NCI-H146 treated with DMSO at 0.1 percent for 48 hours (cell line): ENCODE data around the gene ELOA.
"Not testable (repeated sequence)": the region's sequence is repeated elsewhere in the genome, so short reads cannot be mapped to it uniquely, and the experiment has no call there.

ENCODE experiments used
- DNase-seq: peaks from one replicate; lab custom pipeline; 2025; ENCODE audit not compliant: unreplicated experiment; lab: John Stamatoyannopoulos, UW

The ELOA gene

DNA sequence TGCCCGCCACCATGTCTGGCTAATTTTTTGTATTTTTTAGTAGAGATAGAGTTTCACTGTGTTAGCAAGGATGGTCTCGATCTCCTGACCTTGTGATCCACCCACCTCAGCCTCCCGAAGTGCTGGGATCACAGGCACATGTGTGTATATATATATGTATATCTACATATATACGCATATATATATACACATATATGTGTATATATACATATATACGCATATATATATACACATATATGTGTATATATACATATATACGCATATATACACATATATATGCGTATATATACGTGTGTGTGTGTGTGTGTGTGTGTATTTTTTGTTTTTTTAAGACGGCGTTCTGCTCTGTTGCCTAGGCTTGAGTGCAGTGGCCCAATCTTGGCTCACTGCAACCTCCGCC is 39.9 kb downstream of the ELOA start:
- DNase-seq = not testable (repeated sequence)

DNA sequence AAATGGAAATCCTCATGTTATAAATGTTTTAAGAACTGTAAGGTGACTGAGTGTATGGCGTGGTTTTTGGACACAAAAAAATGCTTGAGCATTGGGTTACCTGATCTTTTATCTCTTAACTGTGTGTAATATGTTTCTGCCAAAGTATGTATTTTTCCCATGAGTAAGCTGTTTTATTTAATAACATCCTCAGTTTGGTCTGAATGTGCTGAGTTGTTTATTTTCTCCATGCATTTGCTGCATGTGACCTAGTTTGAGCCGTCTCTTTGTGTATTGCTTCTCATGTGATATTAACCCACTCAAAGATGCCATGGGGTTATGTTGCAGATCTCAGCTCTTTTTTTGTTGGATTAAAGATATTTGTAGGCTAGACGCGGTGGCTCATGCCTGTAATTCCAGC is 41.6 kb downstream of the ELOA start:
- DNase-seq = no peak

DNA sequence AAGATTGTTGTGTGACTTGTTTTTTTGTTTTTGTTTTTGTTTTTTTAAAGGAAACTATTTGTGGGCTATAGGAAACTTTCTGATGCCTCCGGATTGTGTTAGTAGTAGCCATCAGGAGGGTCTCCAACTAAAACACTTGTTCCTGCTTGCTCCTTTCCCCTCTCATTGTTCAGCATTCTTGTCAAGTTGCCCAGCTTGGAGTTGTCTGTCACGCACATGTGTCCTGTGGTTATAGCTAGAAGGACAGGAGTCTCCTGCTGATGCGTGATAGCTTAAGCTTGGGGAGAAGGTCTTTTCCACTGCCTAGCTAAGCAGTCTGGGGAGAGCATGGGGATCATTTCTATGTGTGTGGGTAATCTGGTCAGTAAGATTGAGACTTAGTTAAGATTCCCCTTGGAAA is 44.4 kb downstream of the ELOA start:
- DNase-seq = no peak

DNA sequence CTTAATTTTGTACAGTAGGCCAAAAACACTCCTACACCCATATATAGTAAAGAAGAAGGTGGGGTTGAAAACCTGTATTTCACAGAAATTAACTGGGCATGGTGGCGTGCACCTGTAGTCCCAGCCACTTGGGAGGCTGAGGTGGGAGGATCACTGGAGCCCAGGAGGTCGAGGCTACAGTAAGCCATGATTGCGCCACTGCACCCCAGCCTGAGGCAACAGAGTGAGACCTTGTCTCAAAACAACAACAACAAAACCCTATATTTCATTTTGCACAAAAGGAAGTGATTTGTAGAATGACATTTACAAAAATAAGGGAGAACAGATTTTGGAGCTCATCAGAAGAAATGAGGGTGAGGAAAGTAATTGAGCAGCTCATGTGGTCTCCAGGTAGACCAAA is 45.4 kb downstream of the ELOA start:
- no peak for DNase-seq

DNA sequence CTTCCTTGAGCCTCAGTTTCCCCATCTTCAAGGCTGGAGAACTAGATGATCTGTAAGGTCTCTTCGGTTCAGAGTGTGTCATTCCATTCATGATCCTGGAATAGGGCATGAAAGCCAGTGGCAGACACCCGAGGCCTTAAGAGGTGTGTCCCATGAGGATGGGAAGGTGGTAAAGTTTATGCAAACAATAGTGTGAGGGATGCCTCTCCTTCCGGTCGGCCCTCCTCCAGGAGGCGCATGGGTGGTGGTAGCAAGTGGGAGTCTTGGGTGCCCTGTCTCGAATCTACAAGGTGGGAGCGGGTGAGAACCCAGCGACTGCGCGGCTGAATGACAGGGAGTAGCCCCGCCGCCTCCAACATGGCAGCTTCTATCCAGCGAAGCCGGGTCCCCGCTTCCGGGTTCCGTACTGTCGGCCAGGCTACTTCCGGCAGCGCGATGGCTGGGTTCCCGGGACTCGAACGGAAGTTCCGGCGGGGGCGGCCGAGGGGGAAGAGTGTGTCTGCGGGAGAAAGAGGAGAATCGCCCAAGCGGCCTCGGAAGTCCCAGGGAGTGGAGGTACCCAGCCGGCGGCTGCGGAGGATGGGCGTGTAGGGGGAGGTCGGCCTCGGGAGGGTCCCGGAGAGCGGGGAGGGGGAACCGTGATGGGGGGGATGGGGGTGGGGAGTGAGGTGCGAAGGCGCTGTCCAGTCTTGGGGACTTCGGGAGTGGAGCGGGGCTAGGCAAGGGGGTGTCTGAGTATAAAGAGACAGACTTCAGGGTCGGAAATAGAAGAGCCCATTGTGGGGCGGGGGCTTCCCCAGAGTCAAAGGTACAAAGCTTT is 47.6 kb downstream of the ELOA start, which contains the start of gene LYPLA2:
TSS of gene LYPLA2 (plus strand) at position 450 of the 820 bp plus-strand sequence. CDS start 1,538 bp downstream, outside the sequence.
- DNase-seq = peak; percentile 42

DNA sequence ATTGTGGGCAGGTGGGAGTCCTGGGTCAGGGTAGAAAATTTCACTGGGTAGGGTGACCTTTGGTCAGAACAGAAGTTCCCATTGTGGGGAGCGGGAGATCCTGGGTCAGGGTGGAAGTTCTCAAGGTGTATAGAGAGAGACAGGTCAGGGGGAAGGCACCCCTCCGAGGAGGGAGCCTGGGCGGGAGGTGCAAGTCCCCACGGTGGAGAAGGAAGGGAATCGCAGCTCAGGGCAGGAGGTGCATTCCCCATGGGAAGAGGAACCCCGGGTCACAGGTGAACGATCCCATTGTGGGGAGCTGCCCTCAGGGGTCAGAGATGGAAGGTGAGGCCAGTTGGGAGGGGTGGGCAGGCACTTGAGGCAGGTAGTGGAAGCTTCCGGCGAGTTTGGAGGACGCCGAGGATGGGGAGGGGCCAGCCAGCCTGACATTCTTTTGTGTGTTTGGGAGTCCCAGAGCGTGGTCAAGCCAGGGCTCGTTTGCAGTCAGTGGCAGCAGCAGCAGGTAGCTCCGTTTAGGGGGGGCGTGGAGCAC is 48.3 kb downstream of the ELOA start:
- no peak for DNase-seq

DNA sequence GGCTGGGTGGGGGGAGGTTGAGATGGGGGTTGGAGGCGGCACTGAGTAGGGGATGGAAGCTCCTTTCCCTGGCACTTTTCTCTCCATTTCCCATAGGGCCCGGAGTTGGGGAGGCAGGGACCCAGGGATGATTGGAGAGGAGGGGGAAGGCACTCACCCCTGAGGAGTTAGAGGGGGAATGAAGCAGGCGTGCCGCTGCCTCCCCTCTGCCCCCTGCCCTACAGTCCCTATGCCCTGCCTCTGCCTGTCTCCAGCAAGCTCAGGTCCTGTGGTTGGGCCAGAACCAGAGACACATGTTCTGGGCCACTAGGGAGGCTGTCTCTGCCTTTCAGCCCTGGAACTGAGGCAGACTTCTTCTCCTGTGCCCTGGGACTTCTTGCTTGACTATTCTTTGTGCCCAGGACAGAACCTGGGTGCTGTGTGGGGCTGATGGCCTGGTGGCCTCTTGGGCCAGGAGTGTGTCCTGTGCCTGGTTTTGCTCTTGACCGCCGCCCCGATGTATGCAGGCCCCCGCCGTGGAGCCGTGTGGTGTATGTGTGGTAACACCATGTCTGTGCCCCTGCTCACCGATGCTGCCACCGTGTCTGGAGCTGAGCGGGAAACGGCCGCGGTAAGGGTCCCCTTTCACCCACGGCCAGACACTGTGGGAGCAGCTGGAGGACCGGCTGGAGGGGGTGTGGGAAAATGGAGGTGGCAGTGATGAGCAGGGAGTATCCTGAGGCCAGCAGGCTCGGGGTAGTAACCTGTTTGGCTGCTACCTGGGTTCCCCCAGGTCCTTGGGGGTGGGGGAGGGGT is 49.1 kb downstream of the ELOA start:
- no peak for DNase-seq

DNA sequence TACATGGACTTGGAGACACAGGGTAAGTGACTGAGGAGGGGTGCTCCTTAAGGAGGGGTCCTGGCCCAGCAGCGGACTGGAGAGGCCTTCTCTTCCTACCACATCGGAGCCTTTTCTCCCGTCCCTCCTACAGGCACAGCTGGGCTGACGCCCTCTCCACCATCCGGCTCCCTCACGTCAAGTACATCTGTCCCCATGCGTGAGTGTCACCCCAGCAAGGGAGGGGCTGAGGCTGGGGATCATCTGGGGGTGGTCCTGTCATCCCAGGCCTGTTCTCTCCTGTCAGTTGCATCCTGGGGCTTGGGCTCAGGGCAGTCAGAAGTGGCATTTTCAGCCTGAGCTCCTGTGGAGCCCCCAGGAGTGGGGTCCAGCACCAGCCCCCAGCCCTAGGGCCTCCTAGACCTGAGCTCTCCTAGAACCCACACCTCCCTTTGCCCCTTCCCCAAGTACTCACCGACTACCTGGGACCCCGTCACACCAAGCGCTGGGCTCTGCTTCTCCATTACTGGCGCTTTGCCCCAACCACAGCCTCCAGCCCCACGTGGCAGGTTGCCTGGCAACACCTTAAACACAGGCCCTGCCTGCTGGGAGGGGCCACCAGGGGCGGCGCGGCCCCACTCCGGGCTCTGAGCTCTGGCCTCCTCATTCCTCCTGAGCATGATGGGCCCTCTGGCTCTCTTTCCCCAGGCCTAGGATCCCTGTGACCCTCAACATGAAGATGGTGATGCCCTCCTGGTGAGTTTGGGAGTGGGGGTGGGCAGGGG is 49.9 kb downstream of the ELOA start:
- no peak for DNase-seq

DNA sequence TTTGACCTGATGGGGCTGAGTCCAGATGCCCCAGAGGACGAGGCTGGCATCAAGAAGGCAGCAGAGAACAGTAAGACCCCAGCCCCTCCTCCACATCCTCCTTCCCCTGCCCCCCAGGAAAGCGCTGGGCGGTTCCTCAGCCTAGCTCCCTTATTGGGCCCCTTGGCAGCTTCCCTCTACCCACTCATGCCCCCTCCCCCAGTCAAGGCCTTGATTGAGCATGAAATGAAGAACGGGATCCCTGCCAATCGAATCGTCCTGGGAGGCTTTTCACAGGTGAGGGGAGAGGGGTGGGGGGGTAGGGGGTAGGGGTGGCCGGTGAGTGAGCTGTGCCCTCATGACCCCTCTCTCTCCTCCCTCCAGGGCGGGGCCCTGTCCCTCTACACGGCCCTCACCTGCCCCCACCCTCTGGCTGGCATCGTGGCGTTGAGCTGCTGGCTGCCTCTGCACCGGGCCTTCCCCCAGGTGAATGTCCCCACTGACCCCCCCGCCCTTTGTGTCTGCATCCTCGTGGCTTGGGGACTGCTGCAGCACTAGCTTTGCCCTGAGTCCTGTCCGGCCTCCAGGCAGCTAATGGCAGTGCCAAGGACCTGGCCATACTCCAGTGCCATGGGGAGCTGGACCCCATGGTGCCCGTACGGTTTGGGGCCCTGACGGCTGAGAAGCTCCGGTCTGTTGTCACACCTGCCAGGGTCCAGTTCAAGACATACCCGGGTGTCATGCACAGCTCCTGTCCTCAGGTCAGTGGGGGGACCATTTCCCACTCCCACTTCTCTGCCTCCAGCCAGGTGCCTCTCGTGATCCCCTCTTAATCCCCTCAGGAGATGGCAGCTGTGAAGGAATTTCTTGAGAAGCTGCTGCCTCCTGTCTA is 50.8 kb downstream of the ELOA start:
- DNase-seq = no peak

DNA sequence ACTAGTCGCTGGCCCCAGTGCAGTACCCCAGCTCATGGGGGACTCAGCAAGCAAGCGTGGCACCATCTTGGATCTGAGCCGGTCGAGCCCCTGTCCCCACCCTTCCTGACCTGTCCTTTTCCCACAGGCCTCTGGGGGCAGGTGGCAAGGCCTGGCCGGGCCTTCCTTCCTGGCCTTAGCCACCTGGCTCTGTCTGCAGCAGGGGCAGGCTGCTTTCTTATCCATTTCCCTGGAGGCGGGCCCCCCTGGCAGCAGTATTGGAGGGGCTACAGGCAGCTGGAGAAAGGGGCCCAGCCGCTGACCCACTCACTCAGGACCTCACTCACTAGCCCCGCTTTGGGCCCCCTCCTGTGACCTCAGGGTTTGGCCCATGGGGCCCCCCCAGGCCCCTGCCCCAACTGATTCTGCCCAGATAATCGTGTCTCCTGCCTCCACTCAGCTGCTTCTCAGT is 51.5 kb downstream of the ELOA start:
- not testable (repeated sequence) for DNase-seq

DNA sequence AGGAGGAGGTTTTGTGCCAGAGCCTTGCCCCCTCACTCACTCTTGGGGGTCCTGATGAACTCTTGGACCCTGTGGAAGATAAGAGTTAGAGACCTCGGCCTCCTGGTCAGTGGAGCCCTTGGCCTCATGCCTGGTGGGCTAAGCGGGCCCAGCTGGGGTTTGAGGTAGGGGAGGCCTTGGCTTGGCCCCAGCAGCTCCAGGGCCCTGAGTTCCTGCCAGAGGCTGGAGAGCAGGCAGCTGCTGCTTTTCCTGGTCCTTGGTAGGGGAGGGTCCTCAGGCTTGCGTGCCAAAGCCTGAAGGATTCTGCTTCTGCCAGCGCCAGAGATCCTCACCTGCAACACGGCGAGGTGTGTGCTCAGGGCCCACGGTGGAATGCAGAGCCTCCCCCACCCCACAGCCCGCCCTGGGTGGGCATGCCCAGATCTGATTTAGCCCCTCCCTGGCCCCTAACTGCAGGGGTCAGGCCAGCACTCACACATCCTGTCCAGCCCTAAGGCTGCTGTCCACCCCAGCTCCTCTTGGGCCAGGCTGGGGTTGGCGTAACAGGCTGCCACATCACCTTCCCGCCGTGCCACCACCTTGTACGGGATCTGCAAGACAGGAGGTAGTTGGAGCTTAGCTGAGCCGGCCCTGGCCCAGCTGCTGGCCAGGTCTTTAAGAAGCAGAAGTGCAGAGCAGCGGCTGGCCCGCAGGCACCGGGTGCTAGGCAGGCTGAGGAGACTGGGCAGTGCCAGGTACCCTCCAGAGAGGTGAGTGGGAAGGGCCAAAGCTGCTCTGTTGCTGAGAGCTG is 52.6 kb downstream of the ELOA start:
- no peak for DNase-seq

DNA sequence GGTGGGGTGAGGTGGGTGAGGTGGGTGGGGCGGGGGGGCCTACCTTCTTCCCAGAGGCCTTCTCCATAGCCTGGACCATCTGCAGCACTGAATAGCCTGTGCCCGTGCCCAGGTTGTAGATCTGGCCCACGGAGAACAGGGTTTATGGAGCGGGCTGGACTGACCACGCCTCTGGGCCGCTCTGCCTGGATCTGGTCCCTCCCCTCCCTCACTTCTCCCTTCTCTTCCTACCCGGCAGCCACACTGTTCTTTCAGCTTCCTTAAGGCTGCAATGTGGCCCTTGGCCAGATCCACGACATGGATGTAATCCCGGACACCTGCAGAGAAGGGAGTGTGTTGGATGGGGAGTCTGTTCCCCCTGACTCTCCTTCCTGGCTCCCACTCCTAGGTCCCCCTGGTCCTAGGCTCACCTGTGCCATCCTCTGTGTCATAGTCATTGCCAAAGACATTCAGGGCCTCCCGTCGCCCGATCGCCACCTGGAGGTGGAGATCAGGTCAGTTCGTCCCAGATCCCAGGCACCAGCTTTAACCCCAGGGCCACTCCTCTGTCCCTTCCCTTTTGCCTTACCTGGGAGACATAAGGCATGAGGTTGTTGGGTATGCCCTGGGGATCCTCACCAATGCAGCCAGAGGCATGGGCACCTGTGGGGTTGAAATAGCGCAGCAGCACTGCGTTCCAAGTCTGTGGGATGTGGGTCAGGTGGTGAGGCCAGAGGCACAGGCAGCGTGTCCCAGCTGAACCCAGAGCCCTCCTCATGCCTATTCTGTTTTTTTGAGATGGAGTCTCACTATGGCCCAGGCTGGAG is 53.4 kb downstream of the ELOA start:
- DNase-seq = no peak

DNA sequence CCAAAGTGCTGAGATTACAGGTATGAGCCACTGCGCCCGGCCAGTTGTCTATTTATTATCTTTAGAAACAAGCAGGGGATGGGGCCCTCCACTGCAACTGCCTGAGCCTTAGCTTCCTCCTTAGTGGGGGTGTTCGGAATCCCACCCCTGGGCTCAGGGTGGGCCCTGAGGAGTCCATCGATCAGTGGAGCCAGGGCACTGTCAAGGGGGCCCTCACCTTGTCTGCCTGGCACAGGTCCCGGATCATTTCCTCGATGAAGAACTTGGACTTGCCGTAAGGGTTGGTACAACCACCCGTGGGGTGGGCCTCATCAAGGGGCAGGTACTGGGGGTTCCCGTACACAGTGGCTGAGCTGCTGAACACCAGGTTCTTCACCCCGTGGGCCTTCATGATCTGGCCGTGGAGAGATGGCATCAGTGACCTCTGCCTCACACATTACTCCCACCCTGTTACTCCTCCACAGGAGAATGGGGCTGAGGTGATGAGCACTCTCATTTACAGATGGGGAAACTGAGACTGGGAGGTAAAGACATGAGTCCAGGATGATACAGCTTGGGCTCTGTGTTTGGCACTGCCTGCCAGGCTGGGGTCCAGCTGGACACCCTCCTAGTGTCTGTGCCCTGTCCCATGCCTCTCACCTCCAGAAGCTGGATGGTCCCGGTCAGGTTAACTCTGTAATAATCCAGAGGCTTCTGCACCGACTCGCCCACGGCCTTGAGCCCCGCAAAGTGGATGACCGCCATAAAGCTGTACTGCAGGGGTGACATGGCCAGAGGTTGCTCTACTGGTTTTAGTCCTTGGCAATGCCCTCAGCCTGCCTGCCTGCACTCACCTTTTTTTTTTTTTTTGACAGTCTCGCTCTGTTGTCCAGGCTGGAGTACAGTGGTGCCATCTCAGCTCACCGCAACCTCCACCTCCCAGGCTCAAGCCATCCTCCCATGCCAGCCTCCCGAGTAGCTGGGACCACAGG is 54.5 kb downstream of the ELOA start:
- no peak for DNase-seq

DNA sequence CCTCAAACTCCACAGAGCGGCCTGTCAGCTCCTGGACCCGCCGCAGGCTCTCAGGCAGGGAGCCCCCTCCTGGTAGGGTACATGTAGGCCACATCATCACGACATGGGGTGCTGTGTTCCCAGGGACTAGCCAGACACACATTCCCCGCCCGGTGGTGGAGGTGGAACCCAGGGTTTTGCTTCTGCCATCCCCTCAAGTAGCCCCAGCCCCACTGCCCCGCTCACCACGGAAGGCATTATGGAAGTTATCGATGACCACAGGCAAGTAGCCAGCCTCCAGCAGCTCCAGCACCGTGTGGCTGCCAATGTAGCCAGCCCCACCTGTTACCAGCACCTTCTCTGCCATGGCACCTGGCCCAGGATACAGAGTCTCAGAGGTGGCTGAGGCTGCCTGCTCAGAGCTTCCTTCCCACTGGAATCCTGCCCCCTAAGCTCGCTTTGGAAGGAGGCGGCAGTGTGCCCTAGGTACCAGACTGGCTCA is 55.4 kb downstream of the ELOA start:
- DNase-seq = no peak

DNA sequence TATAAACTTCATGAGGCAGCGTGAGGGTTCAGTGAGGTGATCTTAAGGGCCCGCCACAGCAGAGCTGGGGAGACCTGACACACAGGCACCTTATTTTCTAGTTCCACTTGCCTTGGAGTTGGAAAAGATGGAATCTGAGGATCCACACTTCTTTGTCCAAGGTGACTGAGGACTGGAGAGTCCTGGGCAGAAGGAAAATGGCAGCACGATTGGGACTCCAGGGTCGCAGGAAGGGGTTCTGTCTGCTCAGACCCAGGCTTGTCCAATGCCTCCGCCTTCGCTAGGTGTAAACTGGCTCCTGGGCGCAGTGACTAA is 55.9 kb downstream of the ELOA start:
- DNase-seq = no peak

DNA sequence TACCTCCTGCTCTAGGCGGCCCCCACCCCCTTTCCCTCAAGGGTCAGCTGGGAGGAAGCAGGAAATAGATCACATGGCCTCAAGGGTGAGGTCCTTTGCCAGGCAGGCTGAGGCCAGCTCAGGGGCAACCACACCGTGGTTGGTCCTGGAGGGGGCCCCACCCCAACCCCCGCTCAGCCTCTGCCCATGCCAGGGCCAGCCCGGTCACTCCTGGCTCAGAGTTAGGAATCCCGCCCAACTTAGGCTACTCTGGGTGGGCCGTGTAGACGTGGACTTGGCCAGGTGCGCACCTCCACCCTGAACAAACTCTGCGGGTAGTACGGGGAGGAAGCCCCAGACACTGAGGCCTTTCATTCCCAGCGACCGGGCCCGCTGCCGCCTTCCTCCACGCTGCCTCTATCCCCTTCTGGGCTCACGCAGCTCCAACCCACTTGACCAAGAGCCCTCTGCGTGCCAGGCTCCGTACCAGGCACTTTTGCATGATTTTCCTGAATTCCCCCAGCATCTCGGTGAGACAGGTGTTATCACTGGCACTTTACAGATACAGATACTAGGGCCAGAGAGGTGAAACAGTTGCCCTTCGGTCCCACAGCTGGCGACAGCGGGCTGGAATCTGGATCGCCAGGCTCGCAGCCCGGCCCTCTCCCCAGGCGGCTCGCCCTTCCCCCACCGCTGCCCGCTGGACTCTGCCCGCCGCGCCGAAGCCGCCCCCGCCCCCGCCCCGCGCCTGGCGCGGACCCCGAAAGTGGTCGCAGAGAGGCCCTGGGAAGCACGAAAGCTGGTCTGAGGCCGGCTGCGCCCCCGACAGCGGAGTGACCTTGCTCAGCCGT is 56.5 kb downstream of the ELOA start:
- DNase-seq = no peak
